ENCODE measurements around the gene PCBP3.

DNA sequence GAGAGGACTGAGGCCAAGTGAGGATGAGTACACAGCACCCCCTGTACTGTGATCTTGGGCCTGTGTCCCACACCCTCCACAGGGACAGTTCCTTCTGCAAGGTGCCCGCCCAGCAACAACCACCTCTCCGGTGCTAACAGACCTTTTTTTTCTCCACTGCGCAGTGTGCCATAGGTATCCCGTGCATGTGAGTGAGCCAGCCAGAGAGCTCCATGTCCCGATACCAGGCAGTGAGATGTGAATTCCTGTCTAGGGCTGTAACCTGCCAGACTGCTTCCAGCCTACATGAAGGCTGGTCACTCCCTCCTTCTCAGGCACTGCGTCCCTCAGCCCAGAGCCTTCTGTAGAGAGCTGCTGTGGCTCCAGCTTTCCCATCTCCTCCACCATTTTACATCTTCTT is 56.9 kb downstream of the PCBP3 start:
- TF ChIP-seq CTCF (IDR thresholded peaks at IDR 0.05; ENCODE audit: control extremely low read depth in 1 of 3, insufficient read depth in 1 of 3, low read depth in 1 of 3, low read length in 3 of 3) (no peak), POLR2A (IDR thresholded peaks at IDR 0.05; ENCODE audit: control extremely low read depth in 1 of 2, low read depth in 2 of 2, low read length in 2 of 2) (no peak), EP300 (IDR thresholded peaks at IDR 0.05; ENCODE audit: borderline replicate concordance in 1 of 2, low read depth in 2 of 2, low read length in 2 of 2) (no peak), POLR2AphosphoS5 (IDR thresholded peaks at IDR 0.05; ENCODE audit: low read depth, low read length) (no peak)
